Kidney capillary endothelial cell (primary cell): ENCODE measurements around the gene TKFC.
"Not testable (repeated sequence)": the region's sequence is repeated elsewhere in the genome, so short reads cannot be mapped to it uniquely, and the experiment has no call there.

Experiments used
- DNase-seq: peaks from one replicate; pipeline ENCODE4 v3.0.0-alpha.2; 2018; ENCODE audit warnings: low spot score

The TKFC gene

GRCh38 chr11:61368646-61369045 lies 35.6 kb downstream of the TKFC start:
- no peak for DNase-seq

GRCh38 chr11:61369372-61370348 lies 36.6 kb downstream of the TKFC start:
- DNase-seq: no peak

- DNase-seq: no peak
Measured at GRCh38 chr11:61370349-61371005, 37.4 kb downstream of the TKFC start.

GRCh38 chr11:61372659-61373420 lies 39.8 kb downstream of the TKFC start:
- no peak for DNase-seq

- no peak for DNase-seq
Measured at GRCh38 chr11:61375761-61376108, 42.7 kb downstream of the TKFC start.

GRCh38 chr11:61377461-61378160 lies 44.6 kb downstream of the TKFC start:
- DNase-seq: no peak

GRCh38 chr11:61378713-61379313 lies 45.8 kb downstream of the TKFC start:
- no peak for DNase-seq

- no peak for DNase-seq
Measured at GRCh38 chr11:61380884-61381283, 47.9 kb downstream of the TKFC start.

- DNase-seq: not testable (repeated sequence)
Measured at GRCh38 chr11:61383859-61384258, 50.8 kb downstream of the TKFC start.

- DNase-seq: no peak
Measured at GRCh38 chr11:61384271-61385242, 51.5 kb downstream of the TKFC start.

GRCh38 chr11:61390161-61390560 lies 57.1 kb downstream of the TKFC start:
- DNase-seq: no peak

GRCh38 chr11:61392981-61393595 lies 60.1 kb downstream of the TKFC start:
- DNase-seq: no peak
